Hindlimb muscle (tissue), 1 donor: ENCODE data around the gene TRMT61A. TPM values are rescaled to one million over a fixed set of nuclear protein-coding genes. Genes with fewer than 3 reads are reported as not detected.

Experiments used
- DNase-seq: peaks from one replicate; pipeline ENCODE4 v3.0.0-alpha.2; 2013
- polyA plus RNA-seq: library from polyadenylated mRNA; unstranded; fragments of 120-200 nt; gene quantifications from one replicate; pipeline ENCODE4 v1.2.1, GENCODE V29; 2013; ENCODE audit not compliant: insufficient read length

Gene TRMT61A
- polyA plus RNA-seq, 1 donor: 7.8 TPM

- no peak for DNase-seq
Measured at GRCh38 chr14:103568952-103569351, 40.0 kb downstream of the TRMT61A start.

DNA sequence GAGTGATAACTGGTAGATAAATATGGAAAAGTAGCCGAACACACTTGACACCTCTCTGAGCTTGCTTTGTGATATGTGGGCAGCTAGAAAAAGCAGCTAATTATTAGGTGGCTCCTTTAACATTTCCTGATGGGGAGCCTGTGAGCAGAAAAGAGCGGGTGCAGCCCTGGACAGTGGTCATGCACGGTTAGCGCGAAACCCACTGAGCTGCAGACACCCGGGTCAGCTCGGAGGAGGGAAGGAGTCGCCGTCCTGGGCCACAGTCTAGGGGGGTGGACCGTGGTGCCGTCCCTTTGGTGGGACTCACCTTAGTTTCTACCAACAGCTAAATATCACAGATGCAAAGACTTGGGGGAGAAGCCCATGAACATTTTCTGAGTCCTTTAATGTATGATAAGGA lies 40.4 kb downstream of the TRMT61A start:
- DNase-seq: no peak

DNA sequence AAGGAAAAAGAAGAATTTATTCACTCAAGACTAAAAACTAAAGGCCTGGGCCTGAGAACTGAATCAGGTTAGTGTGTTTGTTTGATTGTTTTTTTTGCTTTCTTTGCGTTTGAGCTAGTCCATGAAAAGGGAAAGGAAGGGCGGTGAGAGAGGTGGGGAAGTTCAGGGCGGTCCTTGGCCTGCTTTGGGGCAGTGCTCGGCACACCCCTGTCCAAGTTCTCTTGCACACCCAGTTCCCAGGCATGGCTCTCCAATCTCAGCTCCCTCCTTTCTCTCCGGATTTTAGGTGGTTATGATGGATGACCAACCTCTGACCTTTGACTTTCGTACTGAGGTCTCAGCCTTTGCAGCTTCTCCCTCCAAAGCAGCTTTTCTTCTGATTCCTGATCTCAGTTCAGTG lies 45.1 kb downstream of the TRMT61A start:
- DNase-seq: no peak

GRCh38 chr14:103574707-103575285 lies 45.8 kb downstream of the TRMT61A start:
- no peak for DNase-seq

DNA sequence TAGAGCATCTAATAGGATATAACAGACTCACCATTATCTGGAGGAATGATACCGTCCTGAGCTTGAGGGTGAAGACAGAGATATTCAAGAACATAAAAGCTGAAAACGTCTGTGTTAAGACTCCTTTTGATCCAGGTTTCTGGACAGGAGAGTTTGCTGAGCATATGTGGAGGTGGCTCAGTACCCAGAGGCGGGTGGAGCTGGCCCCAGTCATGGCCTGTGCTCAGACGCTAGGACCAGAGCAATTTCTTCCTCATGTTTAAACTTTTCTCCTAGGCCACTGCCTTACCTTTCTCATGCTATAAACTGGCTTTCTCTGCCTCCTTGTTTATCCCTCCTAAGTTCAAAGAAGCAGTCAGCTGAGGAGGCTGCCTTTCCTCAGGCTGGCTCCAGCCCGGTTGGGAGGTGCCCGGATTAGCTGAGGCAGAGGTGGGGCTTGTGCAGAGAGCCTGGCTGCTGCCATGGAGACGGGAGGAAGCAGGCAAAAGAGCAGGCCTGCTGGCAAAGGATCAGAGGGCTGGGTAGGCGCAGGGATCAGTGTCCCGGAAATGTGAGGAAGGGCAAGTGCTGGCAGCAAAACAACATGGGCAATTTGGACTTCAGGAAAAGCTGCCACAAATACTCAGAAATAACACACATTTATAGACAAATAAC lies 47.5 kb downstream of the TRMT61A start:
- DNase-seq: peak; percentile 46

- no peak for DNase-seq
Measured at GRCh38 chr14:103578401-103579075, 49.5 kb downstream of the TRMT61A start.

DNA sequence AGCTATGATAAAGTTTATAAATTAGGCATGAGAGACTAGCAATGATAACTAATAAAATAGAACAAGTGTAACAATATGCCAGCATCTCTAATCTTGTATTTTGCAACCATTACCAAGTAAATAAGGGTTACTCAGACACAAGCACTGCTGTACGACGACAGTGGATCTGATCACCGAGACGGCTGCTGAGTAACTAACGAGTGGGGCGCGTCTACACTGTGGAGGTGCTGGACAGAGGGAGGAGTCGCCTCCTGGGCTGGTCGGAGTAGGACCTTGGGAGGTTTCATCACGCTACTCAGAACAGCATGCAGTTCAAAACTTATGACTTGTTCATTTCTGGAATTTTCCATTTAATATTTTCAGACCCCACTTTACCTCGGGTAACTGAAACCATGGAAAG lies 52.2 kb downstream of the TRMT61A start:
- no peak for DNase-seq

DNA sequence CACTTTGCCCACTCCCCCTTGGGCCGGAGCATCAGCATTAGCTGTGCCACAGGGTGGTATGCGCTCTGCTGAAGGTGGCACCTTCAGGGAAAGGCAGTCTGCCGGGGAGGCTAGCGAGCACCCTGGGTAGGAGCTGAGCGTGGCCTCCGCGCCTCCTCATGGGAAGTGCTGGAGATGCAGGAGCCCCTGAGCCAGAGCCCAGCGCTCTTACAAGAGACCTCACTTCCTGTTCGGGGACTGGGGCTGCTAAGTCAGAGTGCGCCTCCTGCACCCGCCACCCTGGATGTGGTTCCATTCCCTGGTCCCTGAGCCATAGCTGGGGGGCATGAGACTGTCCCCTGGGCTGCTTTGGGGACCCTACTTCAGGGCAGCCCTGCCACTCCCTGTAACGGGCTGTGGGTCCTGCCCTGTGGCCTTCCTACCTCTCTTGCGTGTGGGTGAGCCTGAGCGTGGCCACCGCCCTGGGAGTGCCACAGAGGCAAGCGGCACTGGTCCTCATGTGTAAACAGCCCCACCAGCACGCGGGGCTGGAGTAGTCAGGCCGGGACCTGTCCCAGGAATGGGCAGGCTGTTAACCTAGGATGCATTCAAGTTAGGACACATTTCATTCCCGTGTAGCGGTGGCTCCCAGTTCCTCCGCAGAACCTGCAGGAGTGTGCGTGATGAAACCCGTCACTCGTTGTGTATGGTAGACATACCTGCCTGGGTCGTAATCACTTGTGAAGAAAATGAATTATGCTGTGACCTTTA lies 53.1 kb downstream of the TRMT61A start:
- DNase-seq: no peak

GRCh38 chr14:103584326-103584915 lies 55.4 kb downstream of the TRMT61A start:
- DNase-seq: no peak

Other genes starting within 250 kb of the TRMT61A start
- gene EIF5, start 195.0 kb upstream of the TRMT61A start, polyA plus RNA-seq: 191 TPM
- gene MARK3, start 143.8 kb upstream of the TRMT61A start, polyA plus RNA-seq: 60.4 TPM
- 190 TPM for gene CKB, start 6.4 kb upstream of the TRMT61A start, polyA plus RNA-seq
- 17.8 TPM for gene BAG5, start 33.5 kb downstream of the TRMT61A start, polyA plus RNA-seq
- gene COA8, start 33.8 kb downstream of the TRMT61A start, polyA plus RNA-seq: 59.0 TPM
- 118 TPM for gene KLC1, start 100.0 kb downstream of the TRMT61A start, polyA plus RNA-seq
- gene XRCC3, start 186.3 kb downstream of the TRMT61A start, polyA plus RNA-seq: 11.3 TPM
- gene ZFYVE21, start 186.6 kb downstream of the TRMT61A start, polyA plus RNA-seq: 44.2 TPM